Measurements from ENCODE around the gene NRF1.

The NRF1 gene

DNA sequence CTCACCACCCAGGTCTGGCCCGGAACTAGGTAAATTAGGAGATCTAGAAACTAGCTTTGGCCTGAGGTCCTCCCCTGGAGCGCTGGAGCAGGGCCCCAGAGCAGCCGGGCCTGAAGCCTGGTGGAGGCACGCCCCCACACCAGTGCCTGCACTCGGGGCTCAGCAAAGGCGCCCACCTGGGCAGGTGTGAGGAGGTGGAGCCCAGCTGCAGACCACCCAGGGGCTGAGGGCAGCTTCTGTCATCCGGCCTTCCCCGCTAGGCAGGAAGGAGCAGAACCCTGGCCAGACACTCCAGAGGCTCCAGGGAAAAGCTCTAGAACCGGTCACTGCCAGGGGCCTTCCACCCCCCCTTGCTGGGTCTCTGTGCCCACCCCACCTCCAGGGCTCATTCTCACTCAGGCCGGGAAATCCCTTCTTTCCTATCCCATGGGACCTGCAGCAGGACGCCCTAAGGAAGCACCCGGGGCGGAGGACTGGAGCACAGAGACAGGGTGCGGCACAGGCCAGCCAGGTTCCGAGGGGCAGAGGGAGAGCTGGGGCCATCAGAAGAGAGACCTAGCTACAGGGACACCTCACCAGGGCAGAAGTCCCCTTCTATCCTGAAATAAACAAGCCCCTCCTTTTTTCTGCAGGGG, 161.2 kb downstream of the NRF1 start:
- no peak for DNase-seq

- no peak for DNase-seq
These were observed 161.8 kb downstream of the NRF1 start for GRCh38 chr7:129773328-129773731.

- no peak for DNase-seq
These were observed 162.4 kb downstream of the NRF1 start for GRCh38 chr7:129773871-129774270.

- no peak for DNase-seq
These were observed 162.8 kb downstream of the NRF1 start for GRCh38 chr7:129774359-129774758.

- no peak for DNase-seq
These were observed 163.6 kb downstream of the NRF1 start for GRCh38 chr7:129774871-129775694.

DNA sequence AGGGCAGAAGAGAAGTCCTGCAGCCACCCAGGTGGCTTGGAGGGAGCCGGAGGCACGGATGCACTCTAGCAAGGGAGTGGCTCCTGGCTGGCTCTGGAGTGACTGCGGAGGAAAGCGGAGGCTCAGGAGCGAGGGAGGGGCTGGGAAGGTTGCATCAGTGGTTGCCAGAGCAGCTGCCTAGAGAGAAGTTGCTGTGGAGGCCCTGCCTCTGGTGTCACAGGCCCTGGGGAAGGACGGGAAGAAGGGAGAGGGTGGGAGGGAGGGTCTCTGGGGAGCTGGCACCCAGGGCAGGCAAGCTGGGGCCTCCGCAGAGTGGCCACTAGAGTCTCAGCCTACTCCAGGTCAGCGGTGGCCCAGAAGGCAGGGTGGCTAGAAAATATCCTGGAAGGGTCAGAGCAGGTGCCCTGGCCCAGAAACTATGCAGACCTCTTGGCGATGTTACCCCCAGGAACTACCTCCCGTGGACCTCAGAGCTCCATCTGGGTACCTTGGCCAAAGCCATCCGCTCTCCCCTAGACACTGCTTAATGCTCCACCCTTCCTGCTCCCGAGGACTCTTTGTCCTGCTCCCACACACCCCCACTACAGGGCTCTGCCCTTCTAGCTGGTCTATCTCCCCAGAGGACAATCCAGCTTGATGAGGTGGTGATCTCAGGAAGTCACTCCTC, 164.3 kb downstream of the NRF1 start:
- DNase-seq = no peak

DNA sequence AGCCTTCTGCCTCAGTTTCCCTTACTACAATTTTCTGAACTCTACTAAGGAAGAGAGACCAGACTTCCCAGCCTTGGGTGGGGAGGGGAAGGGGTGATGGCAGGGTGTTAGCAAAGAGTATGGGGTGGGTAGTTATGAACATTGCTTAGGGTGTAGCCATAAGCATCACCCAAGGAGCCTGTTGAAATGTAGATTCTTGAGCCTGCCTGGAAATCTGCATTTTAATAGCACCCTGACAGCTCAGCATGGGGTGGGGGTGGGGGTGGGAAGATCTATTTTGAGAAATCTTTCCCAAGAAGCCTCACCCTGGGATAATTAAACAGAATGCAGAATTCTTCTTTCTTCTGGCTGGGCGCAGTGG, 164.8 kb downstream of the NRF1 start:
- DNase-seq = no peak

DNA sequence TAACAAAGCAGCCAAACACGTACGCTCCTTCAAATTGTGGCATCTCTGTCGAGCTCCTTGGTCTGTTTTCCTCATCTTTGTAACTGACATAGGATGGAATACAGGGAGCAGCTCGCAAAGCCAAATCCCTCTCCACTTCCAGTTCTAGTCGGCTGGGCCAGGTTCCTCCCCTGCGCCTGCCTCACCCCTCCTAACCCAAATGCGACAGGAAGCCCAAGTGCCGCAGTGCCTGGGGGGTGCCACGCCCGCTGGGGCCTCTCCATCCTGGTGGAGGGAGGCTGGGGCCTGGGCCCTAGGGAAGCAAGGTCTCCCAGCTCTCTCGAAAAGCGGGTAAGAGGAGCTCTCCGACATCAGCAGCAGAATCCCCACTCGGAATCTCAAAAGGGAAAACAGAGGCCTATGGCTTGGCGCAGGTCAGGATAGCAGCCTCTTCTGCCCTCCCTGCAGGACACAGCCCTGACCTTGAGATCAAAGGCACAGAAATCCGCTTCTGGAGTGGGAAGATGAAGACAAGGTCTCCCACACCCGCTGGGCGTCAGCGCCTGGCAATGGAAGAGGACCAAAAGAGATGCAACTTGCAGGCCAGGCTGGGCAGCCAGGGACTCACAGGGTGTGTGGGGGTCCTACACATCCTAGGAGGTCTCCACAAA, 165.8 kb downstream of the NRF1 start:
- no peak for DNase-seq

DNA sequence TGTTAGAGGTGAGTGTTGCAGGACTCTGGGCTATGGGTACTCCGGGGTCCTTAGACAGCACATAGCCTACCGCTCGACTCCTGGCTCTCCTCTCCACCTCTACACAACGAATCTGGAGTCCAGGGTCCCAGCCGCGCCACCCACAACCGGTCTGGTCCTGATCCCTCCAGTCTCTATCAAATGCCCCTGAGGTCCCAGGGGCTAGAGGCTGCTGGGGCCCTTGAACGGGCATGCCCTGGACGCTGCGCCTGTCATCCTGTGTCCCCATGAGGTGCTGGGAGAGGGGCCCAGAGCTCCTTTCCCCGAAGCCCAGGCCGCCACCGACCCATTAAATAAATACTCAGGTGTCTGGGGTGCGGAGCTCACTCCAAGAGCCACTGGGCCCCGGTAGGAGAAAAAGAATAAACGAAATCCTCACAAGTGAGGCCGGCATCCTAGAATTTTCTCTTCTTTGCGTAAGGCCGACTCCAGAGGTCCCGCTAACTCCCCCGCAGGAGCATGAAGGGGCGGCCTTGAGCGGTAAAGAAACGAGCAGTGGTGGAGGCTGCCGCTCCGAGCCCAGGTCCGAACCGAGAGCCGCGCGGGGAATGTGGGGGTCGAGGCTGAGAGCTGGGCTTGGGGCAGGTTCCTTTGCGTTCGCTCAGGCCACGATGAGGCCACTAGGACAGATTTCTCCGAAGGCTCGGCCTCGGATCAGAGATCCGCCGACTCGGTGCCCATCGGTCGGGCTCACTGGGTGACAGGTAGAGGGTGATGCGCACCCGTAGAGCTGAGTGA, 166.7 kb downstream of the NRF1 start:
- no peak for DNase-seq

DNA sequence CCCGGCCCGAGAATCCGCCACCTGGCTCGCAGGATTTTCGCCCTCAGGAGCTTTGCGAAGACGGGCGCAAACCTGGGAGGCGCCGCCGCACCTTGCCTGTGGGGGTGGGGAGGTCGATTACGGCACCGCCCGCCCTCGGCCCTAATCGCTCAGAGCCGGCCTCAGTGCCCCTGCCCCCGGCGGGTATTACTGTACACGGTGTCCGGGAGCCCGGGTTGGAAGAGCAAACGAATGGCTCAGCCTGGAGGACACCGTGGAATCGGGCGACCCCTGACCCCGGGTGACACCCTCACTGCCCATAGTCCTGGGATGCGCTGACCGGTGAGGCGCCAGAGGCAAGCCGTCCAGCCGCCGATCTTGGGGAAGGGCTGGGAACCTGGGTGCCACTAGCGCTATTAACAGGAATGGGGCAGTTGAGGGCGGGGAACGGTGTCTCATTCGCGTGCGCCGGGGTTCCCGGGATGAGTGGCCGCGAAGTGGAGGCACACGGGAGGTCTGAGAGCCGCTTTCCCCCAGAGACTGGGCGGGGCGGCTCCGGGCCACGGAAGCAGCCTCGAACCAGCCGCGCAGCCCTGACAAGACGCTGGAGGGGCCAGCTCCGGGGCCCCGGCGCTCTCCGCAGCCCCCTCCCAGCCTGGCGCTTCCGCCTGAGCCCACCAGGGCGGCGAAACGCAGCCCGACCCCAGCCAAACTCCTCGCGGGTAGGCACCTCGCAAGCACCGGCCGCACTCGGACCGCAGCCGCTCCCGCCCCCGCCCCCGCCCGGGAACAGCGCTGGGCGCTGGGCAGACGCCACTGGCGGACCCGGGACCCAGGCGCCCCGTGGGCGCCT, 167.5 kb downstream of the NRF1 start:
- DNase-seq = no peak

GRCh38 chr7:129779602-129780256, 168.2 kb downstream of the NRF1 start:
- DNase-seq = no peak

- peak; percentile 31 to 60 (median 42) for DNase-seq
These were observed 168.9 kb downstream of the NRF1 start for GRCh38 chr7:129780257-129780973.

- no peak for DNase-seq
These were observed 169.7 kb downstream of the NRF1 start for GRCh38 chr7:129780974-129781927.

DNA sequence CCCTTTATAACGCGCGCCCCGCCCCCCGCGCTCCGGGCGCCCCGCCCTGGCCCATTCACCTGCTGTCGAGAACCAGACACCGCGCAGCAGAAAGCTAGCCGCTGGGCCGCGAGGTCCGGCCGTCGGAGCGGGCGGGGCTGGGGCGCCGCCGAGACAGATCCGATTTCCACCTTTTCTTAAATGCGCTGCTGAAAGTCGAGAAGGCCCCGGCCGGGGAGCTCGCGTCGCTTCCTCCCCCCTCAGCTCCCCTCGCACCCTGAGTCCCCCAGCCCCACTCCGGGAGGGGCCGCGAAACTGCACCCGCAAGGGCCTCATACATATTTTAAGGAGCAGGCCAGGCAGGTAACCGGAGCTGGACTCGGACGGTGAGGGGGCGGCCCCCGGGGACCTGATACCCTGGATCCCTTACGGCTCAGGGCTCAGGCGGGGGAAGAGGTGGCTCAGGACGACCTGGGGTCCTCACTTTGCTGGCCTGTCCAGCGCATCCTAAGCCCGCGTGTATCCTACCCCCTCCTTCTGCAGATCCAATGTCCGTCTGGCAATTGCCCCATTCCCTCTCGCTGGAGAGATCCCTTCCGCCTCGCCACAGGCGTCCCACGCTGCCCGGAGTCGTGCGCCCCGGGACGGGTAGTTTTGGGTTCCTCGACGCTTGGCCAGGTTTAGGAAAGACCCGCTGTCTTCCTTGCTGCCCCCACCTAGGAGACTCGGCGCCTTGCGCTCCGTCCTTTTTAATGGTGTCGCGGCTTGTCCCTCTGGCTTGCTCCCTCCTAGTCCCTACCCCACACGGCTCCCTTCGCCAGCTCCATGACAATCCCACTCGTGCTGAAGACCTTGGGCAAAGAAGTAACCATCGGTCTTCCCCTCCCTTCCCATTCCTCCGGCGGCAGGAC, 170.7 kb downstream of the NRF1 start:
- no peak for DNase-seq

DNA sequence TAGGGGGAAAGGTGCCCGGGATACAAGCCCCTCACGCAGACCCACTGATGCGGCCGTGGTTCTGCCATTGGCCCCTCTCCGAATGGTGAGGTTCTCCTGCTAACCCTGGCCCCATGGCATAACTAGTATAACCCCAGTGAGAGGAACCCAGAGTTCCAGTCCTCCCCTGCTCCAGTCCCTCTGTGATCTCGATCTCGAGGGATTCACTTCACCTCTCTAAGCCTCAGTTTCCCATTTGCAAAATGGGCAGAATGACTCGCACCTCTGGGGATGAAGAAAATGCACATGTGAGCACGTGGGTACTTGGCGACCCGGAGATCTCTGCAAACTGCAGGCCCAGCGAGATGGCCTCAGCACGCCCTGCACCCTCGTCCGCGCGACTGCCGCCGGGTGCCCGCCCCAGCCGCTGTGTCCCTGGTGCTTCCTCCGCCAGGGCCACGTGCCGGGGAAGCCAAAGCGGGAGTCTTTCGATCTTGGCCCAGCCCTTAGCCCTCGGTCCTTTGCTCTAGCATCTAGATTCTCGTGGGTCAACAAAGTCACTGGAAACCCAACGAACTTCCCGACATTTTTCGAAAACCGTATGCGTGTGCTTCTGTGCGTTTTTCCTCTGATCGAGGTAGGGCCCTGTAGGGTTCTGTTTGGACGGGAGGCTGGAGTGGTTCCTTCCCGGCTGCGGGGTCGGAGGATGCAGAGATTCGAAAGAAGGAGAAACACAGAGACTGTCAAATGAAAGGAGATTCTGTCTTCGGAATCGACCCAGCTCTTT, 171.5 kb downstream of the NRF1 start:
- DNase-seq = no peak

GRCh38 chr7:129783584-129783919, 172.0 kb downstream of the NRF1 start:
- DNase-seq = no peak

GRCh38 chr7:129784437-129784782, 172.9 kb downstream of the NRF1 start:
- DNase-seq = no peak
